ENCODE results near the gene AOPEP.
A peak's percentile ranks its signal among the peaks of the same experiment; 100 is the strongest.

AOPEP gene

GRCh38 chr9:94808926-94809700 lies 82.6 kb downstream of the AOPEP start:
- DNase-seq (no peak), ATAC-seq (replicated peaks) (no peak)
- Mint-ChIP-seq H3K4me1 (ENCODE audit: low read depth in 2 of 2) (peaks cover 4 to 8% of the 10 kb centered on the region in 2 donors), H3K9me3 (no peaks in the 10 kb centered on the region), H3K27ac (no peak overlapping the region), H3K27me3 (no peaks in the 10 kb centered on the region), H3K36me3 (ENCODE audit: insufficient read depth) (peaks cover 11% of the 10 kb centered on the region), H3K4me3 (no peak overlapping the region)

- ATAC-seq (replicated peaks) (no peak), DNase-seq (no peak)
- Mint-ChIP-seq H3K36me3 (ENCODE audit: insufficient read depth) (peaks cover 11% of the 10 kb centered on the region), H3K4me1 (ENCODE audit: low read depth in 2 of 2) (peaks cover 4 to 8% of the 10 kb centered on the region in 2 donors), H3K4me3 (no peak overlapping the region), H3K27ac (no peak overlapping the region), H3K9me3 (no peaks in the 10 kb centered on the region), H3K27me3 (no peaks in the 10 kb centered on the region)
Measured at GRCh38 chr9:94809778-94810177, 83.3 kb downstream of the AOPEP start.

GRCh38 chr9:94811074-94811473 lies 84.6 kb downstream of the AOPEP start:
- Mint-ChIP-seq H3K27ac (no peak overlapping the region), H3K4me1 (ENCODE audit: low read depth in 2 of 2) (peaks cover 4 to 8% of the 10 kb centered on the region in 2 donors), H3K9me3 (no peaks in the 10 kb centered on the region), H3K36me3 (ENCODE audit: insufficient read depth) (peaks cover 11% of the 10 kb centered on the region), H3K4me3 (no peak overlapping the region), H3K27me3 (no peaks in the 10 kb centered on the region)
- DNase-seq (no peak), ATAC-seq (replicated peaks) (no peak)

- no peak for ATAC-seq (replicated peaks)
- H3K36me3 Mint-ChIP-seq (ENCODE audit: insufficient read depth) = peaks cover 10% of the 10 kb centered on the region
- DNase-seq = no peak
- no peaks in the 10 kb centered on the region for H3K27me3 Mint-ChIP-seq
- no peak overlapping the region for H3K4me3 Mint-ChIP-seq
- peaks cover 4 to 8% of the 10 kb centered on the region in 2 donors for H3K4me1 Mint-ChIP-seq (ENCODE audit: low read depth in 2 of 2)
- no peaks in the 10 kb centered on the region for H3K9me3 Mint-ChIP-seq
- peak overlapping the region in 1 of 2 donors; percentile 14 for H3K27ac Mint-ChIP-seq
Measured at GRCh38 chr9:94812343-94812742, 85.8 kb downstream of the AOPEP start.

- Mint-ChIP-seq H3K9me3 (no peaks in the 10 kb centered on the region), H3K36me3 (ENCODE audit: insufficient read depth) (peaks cover 10% of the 10 kb centered on the region), H3K27me3 (no peaks in the 10 kb centered on the region), H3K4me3 (no peak overlapping the region), H3K4me1 (ENCODE audit: low read depth in 2 of 2) (peaks cover 4 to 8% of the 10 kb centered on the region in 2 donors), H3K27ac (peak overlapping the region; percentile 11 to 14)
- DNase-seq = no peak
- no peak for ATAC-seq (replicated peaks)
Measured at GRCh38 chr9:94813379-94813778, 86.9 kb downstream of the AOPEP start.

GRCh38 chr9:94817291-94818177 lies 91.0 kb downstream of the AOPEP start:
- no peaks in the 10 kb centered on the region for H3K9me3 Mint-ChIP-seq
- H3K27me3 Mint-ChIP-seq = no peaks in the 10 kb centered on the region
- peaks cover 6% of the 10 kb centered on the region for H3K36me3 Mint-ChIP-seq (ENCODE audit: insufficient read depth)
- no peak overlapping the region for H3K4me3 Mint-ChIP-seq
- no peak for ATAC-seq (replicated peaks)
- DNase-seq = no peak
- H3K27ac Mint-ChIP-seq = no peak overlapping the region
- peaks cover 4 to 12% of the 10 kb centered on the region in 2 donors for H3K4me1 Mint-ChIP-seq (ENCODE audit: low read depth in 2 of 2)

GRCh38 chr9:94818178-94818541 lies 91.7 kb downstream of the AOPEP start:
- peaks cover 4 to 8% of the 10 kb centered on the region in 2 donors for H3K4me1 Mint-ChIP-seq (ENCODE audit: low read depth in 2 of 2)
- no peaks in the 10 kb centered on the region for H3K27me3 Mint-ChIP-seq
- no peak overlapping the region for H3K27ac Mint-ChIP-seq
- peaks cover 6% of the 10 kb centered on the region for H3K36me3 Mint-ChIP-seq (ENCODE audit: insufficient read depth)
- no peaks in the 10 kb centered on the region for H3K9me3 Mint-ChIP-seq
- H3K4me3 Mint-ChIP-seq = no peak overlapping the region
- DNase-seq (no peak), ATAC-seq (replicated peaks) (no peak)

GRCh38 chr9:94819161-94819687 lies 92.7 kb downstream of the AOPEP start:
- DNase-seq (no peak), ATAC-seq (replicated peaks) (no peak)
- Mint-ChIP-seq H3K27ac (peak overlapping the region in 1 of 2 donors; percentile 23), H3K36me3 (ENCODE audit: insufficient read depth) (peaks cover 4% of the 10 kb centered on the region), H3K9me3 (no peaks in the 10 kb centered on the region), H3K27me3 (no peaks in the 10 kb centered on the region), H3K4me3 (no peak overlapping the region), H3K4me1 (ENCODE audit: low read depth in 2 of 2) (peaks cover 0 to 5% of the 10 kb centered on the region in 2 donors)

- Mint-ChIP-seq H3K27ac (peak overlapping the region in 1 of 2 donors; percentile 66), H3K4me1 (ENCODE audit: low read depth in 2 of 2) (peaks cover under 1 to 5% of the 10 kb centered on the region in 2 donors), H3K9me3 (no peaks in the 10 kb centered on the region), H3K36me3 (ENCODE audit: insufficient read depth) (peaks cover 3% of the 10 kb centered on the region), H3K4me3 (no peak overlapping the region), H3K27me3 (no peaks in the 10 kb centered on the region)
- DNase-seq (no peak), ATAC-seq (replicated peaks) (no peak)
Measured at GRCh38 chr9:94821098-94821887, 94.8 kb downstream of the AOPEP start.

GRCh38 chr9:94822273-94822672 lies 95.8 kb downstream of the AOPEP start:
- no peaks in the 10 kb centered on the region for H3K9me3 Mint-ChIP-seq
- no peaks in the 10 kb centered on the region for H3K36me3 Mint-ChIP-seq (ENCODE audit: insufficient read depth)
- H3K27me3 Mint-ChIP-seq = no peaks in the 10 kb centered on the region
- peaks cover 5 to 10% of the 10 kb centered on the region in 2 donors for H3K4me1 Mint-ChIP-seq (ENCODE audit: low read depth in 2 of 2)
- H3K4me3 Mint-ChIP-seq = no peak overlapping the region
- ATAC-seq (replicated peaks) = no peak
- DNase-seq = no peak
- peak overlapping the region in 1 of 2 donors; percentile 44 for H3K27ac Mint-ChIP-seq

- H3K9me3 Mint-ChIP-seq = no peaks in the 10 kb centered on the region
- no peak overlapping the region for H3K27ac Mint-ChIP-seq
Measured at GRCh38 chr9:94823710-94824109, 97.2 kb downstream of the AOPEP start.

GRCh38 chr9:94824411-94824810 lies 97.9 kb downstream of the AOPEP start:
- ATAC-seq (replicated peaks) = no peak
- Mint-ChIP-seq H3K36me3 (ENCODE audit: insufficient read depth) (no peaks in the 10 kb centered on the region), H3K4me1 (ENCODE audit: low read depth in 2 of 2) (peaks cover 5 to 10% of the 10 kb centered on the region in 2 donors)

More at GRCh38 chr9:94823710-94824109, 97.2 kb downstream of the AOPEP start:
- H3K36me3 Mint-ChIP-seq (ENCODE audit: insufficient read depth) = no peaks in the 10 kb centered on the region
- no peak overlapping the region for H3K4me3 Mint-ChIP-seq
- DNase-seq = no peak
- ATAC-seq (replicated peaks) = no peak
- H3K4me1 Mint-ChIP-seq (ENCODE audit: low read depth in 2 of 2) = peaks cover 5 to 10% of the 10 kb centered on the region in 2 donors
- no peaks in the 10 kb centered on the region for H3K27me3 Mint-ChIP-seq

More at GRCh38 chr9:94824411-94824810, 97.9 kb downstream of the AOPEP start:
- H3K27me3 Mint-ChIP-seq = no peaks in the 10 kb centered on the region
- no peak for DNase-seq
- no peak overlapping the region for H3K4me3 Mint-ChIP-seq
- no peaks in the 10 kb centered on the region for H3K9me3 Mint-ChIP-seq
- no peak overlapping the region for H3K27ac Mint-ChIP-seq

Data from effector memory CD8-positive, alpha-beta T cell (primary cell).